Tibial nerve (tissue), 4 donors: Measurements from ENCODE around the gene SLC25A38.

Experiments used
- EP300 ChIP-seq, 2 donors: sonication (generic); formaldehyde crosslinking; IDR thresholded peaks; one replicate each; pipeline ENCODE4 v1.6.1; 2017; ENCODE audit warnings: antibody characterized with exemption in 2 of 2, mild to moderate bottlenecking in 1 of 2
- POLR2A ChIP-seq, 2 donors: fragments of 450-650 bp; IDR thresholded peaks; one replicate each; pipeline ENCODE4 v1.6.1; 2017; ENCODE audit warnings: antibody characterized with exemption in 2 of 2, mild to moderate bottlenecking in 2 of 2, moderate library complexity in 2 of 2
- TF ChIP-seq, protein P1 (sequence below), 5 experiments: fragments of 200-600 bp in 3 of 5; fragments of 450-650 bp in 2 of 5; sonication (generic) in 3 of 5; IDR thresholded peaks; one replicate each; pipeline ENCODE4 v1.5.1; 2016 to 2019; ENCODE audit warnings: antibody characterized with exemption in 5 of 5, mild to moderate bottlenecking in 3 of 5, moderate library complexity in 2 of 5

GRCh38 chr3:39362192-39362591, 21.0 kb upstream of the SLC25A38 start:
- TF ChIP-seq, protein P1, sequence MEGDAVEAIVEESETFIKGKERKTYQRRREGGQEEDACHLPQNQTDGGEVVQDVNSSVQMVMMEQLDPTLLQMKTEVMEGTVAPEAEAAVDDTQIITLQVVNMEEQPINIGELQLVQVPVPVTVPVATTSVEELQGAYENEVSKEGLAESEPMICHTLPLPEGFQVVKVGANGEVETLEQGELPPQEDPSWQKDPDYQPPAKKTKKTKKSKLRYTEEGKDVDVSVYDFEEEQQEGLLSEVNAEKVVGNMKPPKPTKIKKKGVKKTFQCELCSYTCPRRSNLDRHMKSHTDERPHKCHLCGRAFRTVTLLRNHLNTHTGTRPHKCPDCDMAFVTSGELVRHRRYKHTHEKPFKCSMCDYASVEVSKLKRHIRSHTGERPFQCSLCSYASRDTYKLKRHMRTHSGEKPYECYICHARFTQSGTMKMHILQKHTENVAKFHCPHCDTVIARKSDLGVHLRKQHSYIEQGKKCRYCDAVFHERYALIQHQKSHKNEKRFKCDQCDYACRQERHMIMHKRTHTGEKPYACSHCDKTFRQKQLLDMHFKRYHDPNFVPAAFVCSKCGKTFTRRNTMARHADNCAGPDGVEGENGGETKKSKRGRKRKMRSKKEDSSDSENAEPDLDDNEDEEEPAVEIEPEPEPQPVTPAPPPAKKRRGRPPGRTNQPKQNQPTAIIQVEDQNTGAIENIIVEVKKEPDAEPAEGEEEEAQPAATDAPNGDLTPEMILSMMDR (IDR thresholded peaks at IDR 0.05) = no peak
- no peak for TF ChIP-seq POLR2A (IDR thresholded peaks at IDR 0.05)
- TF ChIP-seq EP300 (IDR thresholded peaks at IDR 0.05) = no peak
